HG02852 (cell line): Measurements from ENCODE around the gene CEP152.

ENCODE experiments used
- ATAC-seq: cut with Tn5 transposase; IDR thresholded peaks from one replicate; pipeline ENCODE4 v1.9.1; 2021; ENCODE audit warnings: mild to moderate bottlenecking, moderate library complexity; ENCODE audit not compliant: unreplicated experiment

CEP152 gene

DNA sequence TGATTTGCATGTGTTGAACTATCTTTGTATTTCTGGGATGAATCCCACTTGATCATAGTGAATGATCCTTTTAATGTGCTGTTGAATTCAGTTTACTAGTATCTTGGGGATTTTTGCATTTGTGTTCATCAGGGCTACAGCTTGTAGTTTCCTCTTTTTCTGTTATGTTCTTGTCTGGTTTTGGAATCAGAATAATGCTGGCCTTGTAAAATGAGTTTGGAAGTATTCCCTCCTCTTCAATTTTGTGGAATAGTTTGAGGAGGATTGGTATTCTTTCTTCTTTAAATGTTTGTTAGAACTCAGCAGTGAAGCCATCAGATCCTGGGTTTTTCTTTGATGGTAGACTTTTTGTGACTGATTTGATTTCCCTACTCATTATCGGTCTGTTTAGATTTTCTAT, 102.2 kb downstream of the CEP152 start:
- no peak for ATAC-seq

DNA sequence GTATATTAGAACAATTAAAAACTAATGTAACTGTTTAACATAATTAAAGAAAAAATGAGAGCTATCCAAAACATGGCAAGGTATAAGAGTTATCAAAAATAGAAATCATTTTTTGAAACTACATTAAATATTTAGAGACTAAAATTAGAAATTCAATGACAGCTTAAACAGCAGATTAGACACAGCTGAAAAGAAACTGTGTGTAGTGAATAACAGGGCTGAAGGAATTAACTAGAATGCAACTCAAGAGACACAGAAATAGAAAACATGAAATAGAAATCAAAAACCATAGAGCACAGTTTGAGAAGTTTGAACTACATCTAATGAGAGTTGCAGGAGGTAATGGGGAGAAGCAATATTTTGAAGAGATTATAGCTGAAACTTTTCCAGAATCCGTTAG, 105.5 kb downstream of the CEP152 start:
- no peak for ATAC-seq

DNA sequence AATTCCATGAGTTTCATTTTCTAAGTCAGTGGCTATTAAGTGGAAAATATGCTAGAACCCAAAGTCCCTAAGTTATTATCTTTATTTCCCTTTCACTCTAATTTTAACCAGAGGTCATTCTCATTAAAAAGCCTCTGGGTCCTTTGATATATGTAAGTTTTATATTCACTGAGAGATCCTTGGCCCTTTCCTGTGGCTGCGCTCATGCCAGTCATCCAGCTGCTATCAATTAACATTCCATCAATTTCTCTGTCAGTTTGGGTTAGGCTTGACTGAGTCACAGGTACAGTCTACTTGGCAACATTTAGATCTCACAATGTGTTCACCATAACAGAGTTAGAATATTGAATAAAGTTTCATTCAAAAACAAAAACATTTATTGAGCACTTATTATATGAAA, 107.3 kb downstream of the CEP152 start:
- no peak for ATAC-seq

DNA sequence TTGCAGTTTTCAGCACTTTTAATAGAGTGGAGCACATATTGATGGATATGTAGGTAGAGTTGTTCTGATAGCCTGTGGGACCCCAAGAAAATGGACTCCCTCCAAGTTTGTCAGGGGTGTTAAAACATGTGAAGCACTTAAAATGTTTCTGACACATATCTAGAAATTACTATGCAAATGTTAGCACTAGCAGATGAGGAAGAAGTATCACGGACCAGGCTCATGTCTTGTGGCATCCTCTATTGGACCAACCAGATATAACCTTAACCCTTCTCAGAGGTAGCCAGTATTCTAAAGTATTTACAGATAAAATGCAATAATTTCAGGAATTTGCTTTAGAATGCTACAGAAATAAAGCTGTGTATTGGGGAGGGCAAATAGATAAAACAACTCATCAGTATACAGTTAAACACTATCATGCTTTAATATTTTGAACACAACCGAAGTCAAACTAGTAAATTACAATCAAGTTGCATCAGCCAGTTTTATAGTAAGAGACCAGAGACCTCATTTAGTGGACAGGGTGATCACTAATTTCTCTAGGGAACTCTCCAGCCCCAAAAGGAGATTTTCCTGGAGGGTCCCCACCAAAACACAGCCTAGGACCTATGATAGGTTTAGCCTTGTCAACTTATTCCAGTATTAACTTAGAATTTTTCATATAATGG, 108.2 kb downstream of the CEP152 start:
- ATAC-seq = no peak

DNA sequence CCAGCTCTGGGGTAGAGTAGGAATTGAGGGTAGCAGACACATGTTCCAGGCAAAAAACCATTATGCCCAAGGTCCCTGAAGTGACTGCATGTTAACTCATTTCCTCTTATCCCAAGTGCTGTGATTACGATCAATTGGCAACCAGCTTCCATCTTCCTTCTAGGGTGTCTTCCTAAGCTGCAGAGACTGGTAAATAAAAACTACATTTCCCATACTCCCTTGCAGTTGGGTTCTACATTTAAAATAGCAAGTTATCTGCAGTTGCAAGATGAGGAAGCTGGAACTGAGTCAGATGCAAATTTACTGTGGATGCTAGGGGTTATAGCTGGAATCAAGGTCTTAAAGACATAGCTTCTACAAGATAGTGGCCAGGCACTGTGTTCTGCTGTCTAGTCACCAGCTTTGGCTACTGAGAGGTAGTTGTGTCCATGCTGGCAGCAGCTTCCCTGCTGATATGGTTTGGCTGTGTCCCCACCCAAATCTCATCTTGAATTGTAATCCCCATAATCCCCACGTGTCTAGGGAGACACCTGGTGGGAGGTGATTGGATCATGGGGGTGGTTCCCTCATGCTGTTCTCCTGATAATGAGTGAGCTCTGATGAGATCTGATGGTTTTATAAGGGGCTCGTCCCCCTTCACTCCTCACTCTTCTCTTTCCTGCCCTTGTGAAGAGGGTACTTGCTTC, 114.1 kb downstream of the CEP152 start:
- no peak for ATAC-seq

DNA sequence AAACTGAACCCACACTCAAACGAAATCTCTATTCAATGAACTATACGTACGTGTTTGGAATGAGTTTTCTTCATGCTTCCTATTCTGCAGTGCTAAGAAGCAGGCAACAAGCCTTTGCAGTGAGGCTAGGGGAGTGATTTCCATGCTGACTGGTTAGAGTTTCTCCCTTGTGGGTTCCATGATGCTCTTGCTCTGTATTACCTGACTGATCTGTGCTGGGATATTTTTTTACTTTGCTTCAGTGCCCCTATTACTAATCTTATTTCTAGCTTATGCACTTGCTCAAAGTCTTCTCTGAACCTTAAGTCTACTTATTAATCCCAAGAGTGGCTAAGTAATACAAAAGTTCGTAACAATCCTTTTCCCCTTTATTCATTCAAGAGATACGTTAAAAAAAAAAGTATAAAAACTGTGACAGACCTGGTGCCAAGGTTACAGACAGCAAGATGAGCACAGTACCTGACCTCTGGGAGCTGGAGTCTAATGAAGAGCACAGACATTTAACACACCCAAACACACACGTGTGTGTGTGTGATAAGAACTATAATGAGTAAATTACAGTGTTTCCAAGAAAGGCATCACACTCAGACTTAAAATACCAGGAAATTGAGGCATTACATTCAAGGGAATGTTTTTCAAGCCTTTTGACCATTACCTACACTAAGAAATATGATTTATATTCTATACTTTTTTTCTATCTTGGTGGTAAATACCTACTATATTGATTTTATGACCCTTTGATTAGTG, 114.9 kb downstream of the CEP152 start:
- no peak for ATAC-seq

DNA sequence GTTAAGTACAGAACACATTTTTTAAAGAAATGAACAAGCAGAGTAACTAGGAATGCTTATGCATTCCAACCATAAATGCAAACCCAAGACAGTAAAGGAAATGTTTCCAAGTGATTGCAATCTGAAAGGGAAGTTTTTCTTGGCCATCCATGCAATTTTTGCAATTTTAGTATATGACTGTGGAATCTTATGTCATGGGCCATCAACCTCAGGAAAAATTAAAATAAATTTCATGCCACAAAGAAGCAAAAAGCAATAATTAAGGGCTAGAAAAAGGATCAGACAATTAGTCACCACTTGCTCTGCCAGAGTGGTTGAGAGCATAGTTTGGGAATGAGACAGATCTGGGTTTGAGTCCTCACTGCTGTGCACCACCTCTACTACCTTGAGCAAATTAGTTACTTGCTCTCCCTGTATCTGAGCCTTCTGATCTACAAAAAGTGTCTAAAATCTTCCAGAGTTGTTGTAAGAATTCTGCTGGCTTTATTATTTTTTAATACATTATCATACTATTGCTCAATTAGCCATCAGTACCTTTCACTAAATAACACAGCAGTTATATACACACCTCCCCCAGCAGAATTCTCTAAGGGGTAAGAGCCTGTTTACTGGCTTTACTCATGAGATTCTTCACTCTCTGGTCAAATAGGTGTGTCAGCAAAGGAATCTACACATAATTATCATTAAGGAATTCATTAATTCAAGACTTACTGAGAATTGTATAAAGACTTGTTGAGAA, 115.6 kb downstream of the CEP152 start:
- ATAC-seq = no peak

DNA sequence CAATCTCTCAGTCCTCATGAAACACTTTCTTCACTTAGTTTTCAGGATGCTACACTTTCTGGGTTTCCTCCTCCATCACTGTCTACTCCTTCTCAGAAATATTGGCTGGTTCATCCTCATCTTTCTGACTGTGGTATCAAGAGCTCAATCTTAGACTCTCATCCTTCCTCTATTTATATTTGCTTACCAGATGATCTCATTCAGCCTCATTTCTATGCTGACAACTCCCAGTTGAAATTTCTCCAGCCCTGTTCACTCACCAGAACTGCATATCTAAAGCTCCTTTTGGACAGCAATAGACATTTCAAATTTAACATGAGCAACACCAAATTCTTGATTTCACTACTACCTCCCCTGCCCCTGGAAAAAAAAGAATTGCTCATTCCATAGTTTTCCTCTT, 117.4 kb downstream of the CEP152 start:
- no peak for ATAC-seq

DNA sequence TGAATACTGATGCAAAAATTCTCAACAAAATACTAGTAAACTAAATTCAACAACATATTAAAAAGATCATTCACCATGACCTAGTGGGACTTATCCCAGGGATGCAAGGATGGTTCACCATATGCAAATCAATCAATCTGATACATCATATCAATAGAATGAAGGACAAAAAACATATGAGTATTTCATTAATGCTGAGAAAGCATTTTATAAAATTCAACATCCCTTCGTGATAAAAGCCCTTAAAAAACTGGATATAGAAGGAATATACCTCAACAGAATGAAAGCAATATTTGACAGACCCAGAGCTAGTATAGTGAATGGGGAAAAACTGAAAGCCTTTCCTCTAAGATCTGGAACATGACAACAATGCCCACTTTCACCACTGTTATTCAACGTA, 122.4 kb downstream of the CEP152 start:
- no peak for ATAC-seq
